ENCODE measurements around the gene URM1. TPM values are rescaled to one million over a fixed set of nuclear protein-coding genes. Genes with fewer than 3 reads are reported as not detected.

The URM1 gene
- total RNA-seq, 4 donors from 2014 or later, result 24.9 to 47.7 (median 42.4) TPM

- Histone ChIP-seq H3K36me3 (no peaks in the 10 kb centered on the region), H3K27me3 (no peaks in the 10 kb centered on the region), H3K4me1 (no peaks in the 10 kb centered on the region), H3K27ac (no peak overlapping the region), H3K9me3 (no peaks in the 10 kb centered on the region), H3K4me3 (no peak overlapping the region)
- peak in 1 of 3 donors; percentile 21 for DNase-seq
- TF ChIP-seq POLR2A (IDR thresholded peaks at IDR 0.05) (no peak), CTCF (IDR thresholded peaks at IDR 0.05) (no peak)
Observed at GRCh38 chr9:128404560-128404959, 33.4 kb downstream of the URM1 start.

GRCh38 chr9:128405077-128405779 lies 34.1 kb downstream of the URM1 start:
- no peak for DNase-seq
- H3K36me3 ChIP-seq, result no peaks in the 10 kb centered on the region

GRCh38 chr9:128405780-128406171 lies 34.6 kb downstream of the URM1 start:
- Histone ChIP-seq H3K4me3 (no peak overlapping the region), H3K4me1 (no peaks in the 10 kb centered on the region)

More at GRCh38 chr9:128405077-128405779, 34.1 kb downstream of the URM1 start:
- Histone ChIP-seq H3K27me3 (no peaks in the 10 kb centered on the region), H3K4me1 (no peaks in the 10 kb centered on the region), H3K4me3 (no peak overlapping the region), H3K9me3 (no peaks in the 10 kb centered on the region), H3K27ac (no peak overlapping the region)
- TF ChIP-seq CTCF (IDR thresholded peaks at IDR 0.05) (no peak), POLR2A (IDR thresholded peaks at IDR 0.05) (no peak)

GRCh38 chr9:128406848-128407391 lies 35.7 kb downstream of the URM1 start:
- Histone ChIP-seq H3K9me3 (no peaks in the 10 kb centered on the region), H3K4me3 (no peak overlapping the region), H3K36me3 (no peaks in the 10 kb centered on the region), H3K4me1 (no peaks in the 10 kb centered on the region), H3K27ac (no peak overlapping the region), H3K27me3 (no peaks in the 10 kb centered on the region)
- no peak for DNase-seq
- TF ChIP-seq CTCF (IDR thresholded peaks at IDR 0.05) (no peak), POLR2A (IDR thresholded peaks at IDR 0.05) (no peak)

More at GRCh38 chr9:128405780-128406171, 34.6 kb downstream of the URM1 start:
- no peaks in the 10 kb centered on the region for H3K36me3 ChIP-seq
- no peak overlapping the region for H3K27ac ChIP-seq
- no peak for DNase-seq
- H3K27me3 ChIP-seq, result no peaks in the 10 kb centered on the region
- TF ChIP-seq POLR2A (IDR thresholded peaks at IDR 0.05) (no peak), CTCF (IDR thresholded peaks at IDR 0.05) (no peak)
- H3K9me3 ChIP-seq, result no peaks in the 10 kb centered on the region

GRCh38 chr9:128408963-128409431 lies 37.8 kb downstream of the URM1 start:
- H3K4me1 ChIP-seq, result no peaks in the 10 kb centered on the region
- DNase-seq, result no peak
- no peaks in the 10 kb centered on the region for H3K36me3 ChIP-seq
- no peaks in the 10 kb centered on the region for H3K27me3 ChIP-seq
- TF ChIP-seq POLR2A (IDR thresholded peaks at IDR 0.05) (no peak), CTCF (IDR thresholded peaks at IDR 0.05) (no peak)
- no peak overlapping the region for H3K4me3 ChIP-seq
- no peaks in the 10 kb centered on the region for H3K9me3 ChIP-seq
- H3K27ac ChIP-seq, result no peak overlapping the region
